Measurements from ENCODE around the gene MCRS1. TPM values are rescaled to one million over a fixed set of nuclear protein-coding genes. Genes with fewer than 3 reads are reported as not detected.

The MCRS1 gene
- total RNA-seq, 4 donors from 2014 or later = 28.7 to 62.0 (median 34.6) TPM

DNA sequence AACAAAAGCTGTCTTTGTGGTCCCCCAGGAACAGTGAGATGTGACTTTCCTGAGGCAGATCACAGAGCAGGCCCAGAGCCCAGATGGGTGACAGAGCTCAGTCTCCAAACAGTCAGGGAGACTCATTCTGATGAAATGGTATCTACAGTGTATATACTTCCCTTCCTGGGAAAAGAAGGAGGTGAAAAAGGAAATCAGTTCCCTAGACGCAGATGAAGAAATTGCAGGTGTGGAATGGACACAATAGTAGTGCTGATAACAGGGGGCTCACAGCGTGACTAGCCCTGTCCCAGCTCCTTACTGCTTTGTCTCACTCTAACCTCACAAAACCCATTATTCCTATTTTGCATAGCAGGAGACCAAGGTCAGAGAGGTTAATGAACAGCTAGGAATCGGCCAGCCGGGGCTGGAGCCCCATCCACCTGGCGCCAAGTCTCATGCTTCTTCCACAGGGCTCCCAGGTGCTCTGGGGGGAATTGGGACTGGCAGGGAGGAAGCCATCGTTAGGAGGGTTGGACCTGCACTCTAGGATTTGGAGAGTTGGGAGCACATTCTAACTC, 17.2 kb downstream of the MCRS1 start:
- Histone ChIP-seq H3K9me3 (no peaks in the 10 kb centered on the region), H3K27ac (no peak overlapping the region), H3K4me3 (no peak overlapping the region), H3K27me3 (peaks cover 7 to 15% (median 9%) of the 10 kb centered on the region in 3 donors), H3K36me3 (no peaks in the 10 kb centered on the region), H3K4me1 (peaks cover 22 to 25% of the 10 kb centered on the region in 2 donors)
- TF ChIP-seq POLR2A (IDR thresholded peaks at IDR 0.05) = no peak
- in situ Hi-C loops (cut with MboI; ENCODE audit: low sequenced_read_pairs in 4 of 4) = no loop called here
- intact Hi-C loops (cut with DNase I; ENCODE audit: low total_unique reads) = no loop called here
- ATAC-seq (no peak), DNase-seq (no peak)

- H3K9me3 ChIP-seq = no peaks in the 10 kb centered on the region
- H3K36me3 ChIP-seq = no peaks in the 10 kb centered on the region
- H3K27me3 ChIP-seq = peaks cover 7 to 15% (median 9%) of the 10 kb centered on the region in 3 donors
- TF ChIP-seq, protein P1, sequence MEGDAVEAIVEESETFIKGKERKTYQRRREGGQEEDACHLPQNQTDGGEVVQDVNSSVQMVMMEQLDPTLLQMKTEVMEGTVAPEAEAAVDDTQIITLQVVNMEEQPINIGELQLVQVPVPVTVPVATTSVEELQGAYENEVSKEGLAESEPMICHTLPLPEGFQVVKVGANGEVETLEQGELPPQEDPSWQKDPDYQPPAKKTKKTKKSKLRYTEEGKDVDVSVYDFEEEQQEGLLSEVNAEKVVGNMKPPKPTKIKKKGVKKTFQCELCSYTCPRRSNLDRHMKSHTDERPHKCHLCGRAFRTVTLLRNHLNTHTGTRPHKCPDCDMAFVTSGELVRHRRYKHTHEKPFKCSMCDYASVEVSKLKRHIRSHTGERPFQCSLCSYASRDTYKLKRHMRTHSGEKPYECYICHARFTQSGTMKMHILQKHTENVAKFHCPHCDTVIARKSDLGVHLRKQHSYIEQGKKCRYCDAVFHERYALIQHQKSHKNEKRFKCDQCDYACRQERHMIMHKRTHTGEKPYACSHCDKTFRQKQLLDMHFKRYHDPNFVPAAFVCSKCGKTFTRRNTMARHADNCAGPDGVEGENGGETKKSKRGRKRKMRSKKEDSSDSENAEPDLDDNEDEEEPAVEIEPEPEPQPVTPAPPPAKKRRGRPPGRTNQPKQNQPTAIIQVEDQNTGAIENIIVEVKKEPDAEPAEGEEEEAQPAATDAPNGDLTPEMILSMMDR (IDR thresholded peaks at IDR 0.05 in 4 of 5, conservative IDR thresholded peaks at IDR 0.05 in 1 of 5) = no peak
- no peak for TF ChIP-seq POLR2A (IDR thresholded peaks at IDR 0.05)
- H3K4me3 ChIP-seq = peak overlapping the region in 1 of 4 donors; percentile 47
- H3K4me1 ChIP-seq = peaks cover 22 to 25% of the 10 kb centered on the region in 2 donors
- no peak overlapping the region for H3K27ac ChIP-seq
- no peak for DNase-seq
- ATAC-seq = no peak
- intact Hi-C loops (cut with DNase I; ENCODE audit: low total_unique reads) (no loop called here), in situ Hi-C loops (cut with MboI; ENCODE audit: low sequenced_read_pairs in 4 of 4) (no loop called here)
Measured at GRCh38 chr12:49549735-49550692, 17.9 kb downstream of the MCRS1 start.

DNA sequence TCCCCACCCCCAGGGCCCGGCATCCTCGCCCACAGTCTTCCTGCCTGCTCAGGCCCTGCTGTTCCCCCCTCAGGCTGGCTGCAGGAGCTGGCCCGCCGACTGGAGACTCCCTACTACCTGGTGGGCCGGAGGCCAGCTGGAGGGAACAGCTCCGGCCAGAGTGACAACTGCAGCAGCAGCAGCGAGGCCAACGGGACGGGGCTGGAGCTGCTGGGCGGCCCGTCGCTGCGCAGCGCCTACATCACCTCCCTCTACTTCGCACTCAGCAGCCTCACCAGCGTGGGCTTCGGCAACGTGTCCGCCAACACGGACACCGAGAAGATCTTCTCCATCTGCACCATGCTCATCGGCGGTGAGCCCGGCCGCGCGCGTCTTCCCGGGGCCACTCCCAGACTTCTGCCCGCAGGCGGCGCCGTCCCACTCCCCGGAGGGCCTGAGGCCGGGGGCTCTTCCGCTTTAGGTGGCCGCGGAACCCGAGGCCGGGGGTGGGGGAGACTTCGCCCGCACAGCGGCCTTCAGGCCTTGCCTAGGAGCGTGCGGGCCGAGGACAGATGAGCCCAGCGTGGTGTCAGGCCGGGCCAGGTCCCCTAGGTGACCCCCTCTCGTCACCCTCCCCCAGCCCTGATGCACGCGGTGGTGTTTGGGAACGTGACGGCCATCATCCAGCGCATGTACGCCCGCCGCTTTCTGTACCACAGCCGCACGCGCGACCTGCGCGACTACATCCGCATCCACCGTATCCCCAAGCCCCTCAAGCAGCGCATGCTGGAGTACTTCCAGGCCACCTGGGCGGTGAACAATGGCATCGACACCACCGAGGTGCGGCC, 18.9 kb downstream of the MCRS1 start:
- in situ Hi-C loops (cut with MboI; ENCODE audit: low sequenced_read_pairs in 4 of 4) (no loop called here), intact Hi-C loops (cut with DNase I; ENCODE audit: low total_unique reads) (no loop called here)
- peak in 1 of 2 donors; percentile 20 for ATAC-seq
- TF ChIP-seq, protein P1 (IDR thresholded peaks at IDR 0.05 in 4 of 5, conservative IDR thresholded peaks at IDR 0.05 in 1 of 5) = peak in 3 of 5 experiments; percentile 46 to 67 (median 52)
- TF ChIP-seq POLR2A (IDR thresholded peaks at IDR 0.05) = no peak
- Histone ChIP-seq H3K27me3 (peaks cover 7 to 15% (median 9%) of the 10 kb centered on the region in 3 donors), H3K4me1 (peaks cover 22 to 25% of the 10 kb centered on the region in 2 donors), H3K27ac (no peak overlapping the region), H3K9me3 (no peaks in the 10 kb centered on the region), H3K4me3 (peak overlapping the region; percentile 39 to 52 (median 48)), H3K36me3 (no peaks in the 10 kb centered on the region)
- DNase-seq = no peak

DNA sequence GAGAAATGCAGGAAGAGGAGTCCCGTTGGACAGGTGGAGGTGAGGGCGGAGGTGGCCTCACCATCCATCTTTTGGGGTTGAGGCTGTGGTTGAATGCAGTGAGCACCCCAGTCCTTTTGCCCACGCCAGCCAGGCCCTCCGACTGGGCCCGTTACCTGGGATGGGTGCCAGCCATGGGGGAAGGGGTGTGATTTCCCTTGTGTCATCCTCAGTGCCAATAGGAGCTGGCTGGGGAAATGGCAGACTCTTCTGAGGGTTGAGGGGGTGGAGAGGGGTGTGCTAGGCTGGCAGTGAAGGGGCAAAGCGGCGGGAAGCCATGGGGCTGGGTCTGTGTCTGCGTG, 19.5 kb downstream of the MCRS1 start:
- in situ Hi-C loops (cut with MboI; ENCODE audit: low sequenced_read_pairs in 4 of 4) = no loop called here
- intact Hi-C loops (cut with DNase I; ENCODE audit: low total_unique reads) = no loop called here
- DNase-seq (no peak), ATAC-seq (no peak)
- peaks cover 22 to 25% of the 10 kb centered on the region in 2 donors for H3K4me1 ChIP-seq
- no peaks in the 10 kb centered on the region for H3K9me3 ChIP-seq
- peaks cover 7 to 15% (median 9%) of the 10 kb centered on the region in 3 donors for H3K27me3 ChIP-seq
- TF ChIP-seq, protein P1 (IDR thresholded peaks at IDR 0.05 in 4 of 5, conservative IDR thresholded peaks at IDR 0.05 in 1 of 5) = no peak
- TF ChIP-seq POLR2A (IDR thresholded peaks at IDR 0.05) = no peak
- H3K27ac ChIP-seq = no peak overlapping the region
- H3K4me3 ChIP-seq = peak overlapping the region; percentile 39 to 52 (median 48)
- H3K36me3 ChIP-seq = no peaks in the 10 kb centered on the region
